GM12873 (cell line): ENCODE measurements around the gene PLA2G4F.

Experiments used
- CTCF ChIP-seq: IDR thresholded peaks from 2 replicates; pipeline ENCODE4 v1.5.1; 2012; ENCODE audit warnings: low read depth, mild to moderate bottlenecking, moderate library complexity, low read length, control low read depth; ENCODE audit not compliant: insufficient read depth; ENCODE audit errors: missing control alignments

Gene PLA2G4F

DNA sequence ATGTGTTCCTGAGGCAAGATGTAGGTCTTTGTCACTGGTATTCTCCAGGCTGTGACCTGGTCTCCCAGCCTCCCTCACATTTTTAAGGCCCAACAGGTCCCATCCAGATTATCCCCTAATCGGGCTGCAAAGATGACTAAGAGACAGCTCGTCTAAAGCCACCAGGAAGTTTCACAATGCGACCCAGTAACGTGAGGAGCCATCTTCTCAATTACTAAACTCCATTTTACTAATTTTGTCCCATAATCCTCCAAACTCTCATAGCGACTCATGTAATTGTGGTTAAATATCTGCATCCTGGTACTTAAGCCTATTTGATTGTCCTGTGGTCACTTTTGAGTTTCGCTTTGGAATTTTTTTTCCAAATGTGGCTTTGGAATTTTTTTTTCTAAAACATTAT is 8.7 kb upstream of the PLA2G4F start:
- TF ChIP-seq CTCF: no peak

DNA sequence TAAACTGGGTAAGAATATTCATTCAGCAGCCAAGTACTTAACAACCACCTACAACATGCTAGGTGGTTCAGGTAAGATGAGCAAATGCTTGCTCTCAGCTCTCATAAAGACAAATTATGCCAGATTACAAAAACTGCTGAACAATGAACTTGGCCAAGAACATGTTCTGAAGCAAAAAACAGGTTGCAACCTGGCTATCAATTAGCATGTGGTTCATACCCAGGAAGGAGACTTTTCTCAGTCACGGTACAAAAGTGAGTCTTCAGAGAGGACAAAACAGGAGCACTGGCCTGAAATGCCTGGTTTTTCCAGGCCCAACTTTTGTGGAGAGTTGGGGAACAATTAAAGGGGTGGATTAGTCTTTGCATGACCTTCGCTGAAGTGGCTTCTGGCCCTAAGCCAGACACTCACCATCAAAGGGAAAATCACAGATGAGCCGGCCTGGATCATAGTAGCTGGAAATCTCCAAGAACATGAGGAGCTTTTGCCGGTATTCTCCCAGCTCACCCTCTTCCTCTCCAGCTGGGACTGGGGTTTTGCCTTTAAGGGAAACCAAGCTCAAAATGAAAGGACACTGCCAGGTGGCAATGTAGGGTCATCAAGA is 7.6 kb upstream of the PLA2G4F start:
- TF ChIP-seq CTCF: no peak

GRCh38 chr15:42163291-42163690 is 6.9 kb upstream of the PLA2G4F start:
- TF ChIP-seq CTCF: no peak

GRCh38 chr15:42160136-42160535 is 3.7 kb upstream of the PLA2G4F start:
- no peak for TF ChIP-seq CTCF

DNA sequence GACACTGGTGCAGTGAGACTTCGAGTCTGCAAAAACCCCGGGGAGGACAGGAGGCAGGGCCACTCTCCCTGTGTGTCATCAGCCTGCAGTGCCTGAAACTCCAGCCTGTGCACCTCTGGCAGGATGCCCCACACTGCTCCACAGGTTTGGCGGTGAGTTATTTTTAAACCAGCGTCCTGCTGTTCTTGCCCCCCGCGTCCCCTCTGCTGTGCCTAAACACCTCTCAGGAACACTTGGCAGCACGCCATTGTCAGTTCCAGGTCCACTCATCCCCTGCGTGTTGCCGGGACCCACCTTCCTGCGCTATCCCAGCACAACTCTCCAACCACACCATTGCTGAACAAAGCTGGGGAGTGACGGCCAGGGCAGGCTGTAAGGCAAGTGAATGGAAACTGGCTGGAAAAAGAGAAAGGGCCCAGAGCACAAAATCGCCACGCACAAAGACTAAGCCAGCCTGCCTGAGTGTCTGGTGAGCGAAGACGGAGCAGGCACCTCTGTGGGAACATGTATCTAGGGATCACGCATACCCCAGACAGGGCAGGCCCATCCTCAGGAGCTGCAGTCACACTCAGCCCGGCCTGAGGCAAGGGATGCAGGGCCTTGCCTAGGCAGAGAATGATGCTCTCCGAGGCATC is 3.1 kb upstream of the PLA2G4F start:
- no peak for TF ChIP-seq CTCF

- no peak for TF ChIP-seq CTCF
Observed at GRCh38 chr15:42158941-42159340, 2.5 kb upstream of the PLA2G4F start.

GRCh38 chr15:42157981-42158765 is 1.7 kb upstream of the PLA2G4F start:
- no peak for TF ChIP-seq CTCF
